ENCODE data around the gene EPHA4. TPM values are rescaled to one million over a fixed set of nuclear protein-coding genes. Genes with fewer than 3 reads are reported as not detected.

Gene EPHA4
- total and polyA plus RNA-seq, 2 of the 4 experiments (the other 2 are of a cell fraction), result 36.9 to 132 TPM

GRCh38 chr2:221455214-221455613 lies 116.9 kb downstream of the EPHA4 start:
- Histone ChIP-seq H3K23ac (ENCODE audit: low read depth, low read length) (no peak overlapping the region), H3K4me1 (ENCODE audit: control insufficient read depth, insufficient read depth, low read length) (peaks cover 3% of the 10 kb centered on the region; the same call in 1 of the 2 replicates), H4K8ac (ENCODE audit: low read depth in 2 of 2, low read length in 2 of 2) (no peak overlapping the region), H2AK5ac (ENCODE audit: low read depth, low read length) (no peak overlapping the region), H3K9me3 (ENCODE audit: control insufficient read depth, insufficient read depth, low read length) (no peaks in the 10 kb centered on the region), H3K56ac (ENCODE audit: extremely low read depth, insufficient read depth, low read length) (no peak overlapping the region), H3K4ac (ENCODE audit: low read depth, low read length) (no peak overlapping the region), H3K9ac (ENCODE audit: low read depth, low read length) (no peak overlapping the region), H3K14ac (replicated peaks; ENCODE audit: low read depth, low read length) (no peak overlapping the region), H3K79me1 (ENCODE audit: low read depth in 1 of 2, low read length in 2 of 2) (no peaks in the 10 kb centered on the region; a peak in 1 of 4 replicates), H3K36me3 (ENCODE audit: control insufficient read depth, insufficient read depth, low read length) (peaks cover 18% of the 10 kb centered on the region), H2BK120ac (ENCODE audit: low read depth, low read length) (no peak overlapping the region), H2BK5ac (ENCODE audit: low read depth, low read length, poor library complexity, severe bottlenecking) (no peak overlapping the region), H4K20me1 (ENCODE audit: insufficient read depth, low read length) (no peaks in the 10 kb centered on the region), H2AFZ (replicated peaks; ENCODE audit: low read length, poor library complexity) (peak overlapping the region; percentile 15), H3K4me3 (ENCODE audit: insufficient read depth, low read depth, low read length) (no peak overlapping the region), H3K27ac (ENCODE audit: insufficient read depth, low read length) (no peak overlapping the region), H2AK9ac (replicated peaks; ENCODE audit: low read depth, low read length, poor library complexity) (no peak overlapping the region), H3K27me3 (ENCODE audit: control insufficient read depth, insufficient read depth, low read length) (no peaks in the 10 kb centered on the region), H3K18ac (ENCODE audit: low read depth, low read length) (no peak overlapping the region), H4K91ac (ENCODE audit: insufficient read depth, low read depth, low read length) (no peak overlapping the region), H2BK15ac (ENCODE audit: low read depth, low read length) (no peak overlapping the region), H3K9me1 (ENCODE audit: insufficient read depth, low read length) (no peaks in the 10 kb centered on the region; the same call in 1 of the 2 replicates), H4K5ac (ENCODE audit: low read depth, low read length) (no peak overlapping the region), H2BK20ac (ENCODE audit: low read depth, low read length) (no peak overlapping the region), H3K4me2 (ENCODE audit: low read depth, low read length) (no peak overlapping the region)
- intact Hi-C loops (cut with micrococcal nuclease), result loop anchor here (5.0 kb wide), 1 partner anchor 117 kb away; the partner anchor contains the start of gene EPHA4
- DNase-seq, result peak; percentile 14
- BruUV-seq (replicated peaks), result no TSS peak
- ChIA-PET CTCF (no interaction called here), POLR2A (ENCODE audit: unreplicated experiment) (no interaction called here)
- TF ChIP-seq BHLHE40 (IDR thresholded peaks at IDR 0.05; ENCODE audit: low read depth, low read length) (no peak), SMC3 (IDR thresholded peaks at IDR 0.05; ENCODE audit: low read depth, low read length) (no peak), CEBPB (IDR thresholded peaks at IDR 0.05; ENCODE audit: low read depth, low read length) (peak; percentile 85)
- no peak for ATAC-seq (ENCODE audit: low read depth)
- in situ Hi-C loops (cut with MboI; ENCODE audit: low sequenced_read_pairs), result no loop called here
- dilution Hi-C loops (cut with HindIII; ENCODE audit: low sequenced_read_pairs, unreplicated experiment), result no loop called here
- no CpG with 5 or more reads among the region's 6 CpGs for WGBS, 2 experiments (ENCODE audit: extremely low coverage in 2 of 2, insufficient read length in 1 of 2)
